HCT116 (cell line): ENCODE results near the gene TADA3. TPM values are rescaled to one million over a fixed set of nuclear protein-coding genes. Genes with fewer than 3 reads are reported as not detected.

ENCODE experiments used
- ATAC-seq: fragments of 200-7000 bp; cut with Tn5 transposase; 2 replicates; pipeline ENCODE4 v1.9.1; 2020; ENCODE audit warnings: mild to moderate bottlenecking, moderate library complexity
- BruUV-seq: library from RNA; stranded (reverse); fragments of 400-500 nt; replicated peaks from 2 replicates; lab custom pipeline; 2021; lab: Mats Ljungman, UMichigan
- CTCF ChIA-PET: fragments of 300-600 bp; sonication (Branson Sonifier 250); formaldehyde crosslinking; loops from one replicate; lab custom pipeline; 2021; ENCODE audit warnings: antibody characterized with exemption; lab: Charles Lee
- POLR2A ChIA-PET: fragments of 300-600, 350-600 bp; sonication (Branson Sonifier 250); formaldehyde crosslinking; loops from one replicate; lab custom pipeline; 2021; ENCODE audit warnings: antibody characterized with exemption; lab: Charles Lee
- RAD21 ChIA-PET, 2 experiments: fragments of 300-600 bp; sonication (Branson Sonifier 250); formaldehyde crosslinking; loops; one replicate each; lab custom pipeline; 2023; ENCODE audit warnings: low total read pairs in 2 of 2; ENCODE audit not compliant: uncharacterized antibody in 2 of 2, unreplicated experiment in 2 of 2, low non-redundant PET in 1 of 2; lab: Charles Lee
- DNase-seq: peaks from one replicate; pipeline ENCODE4 v3.0.0-alpha.2; 2010; ENCODE audit warnings: low read depth, low spot score
- H2AFZ ChIP-seq: fragments of 200-600 bp; shearing (Covaris generic), sonication (generic); 2 replicates; pipeline ENCODE4 v1.6.1; 2017; ENCODE audit warnings: low read depth, mixed run types, mixed read lengths, antibody characterized with exemption, low read length; ENCODE audit not compliant: poor library complexity, severe bottlenecking
- H3K27ac ChIP-seq: 2 replicates; pipeline ENCODE4 v1.5.1; 2012; ENCODE audit warnings: low read depth, low read length
- H3K27me3 ChIP-seq: fragments of 200-600 bp; sonication (generic); 2 replicates; pipeline ENCODE4 v1.6.1; 2016; ENCODE audit warnings: mixed run types, low read length, mixed read lengths; ENCODE audit not compliant: insufficient read depth
- H3K36me3 ChIP-seq, 2 experiments: fragments of 200-500 bp in 1 of 2; fragments of 200-600 bp in 1 of 2; sonication (Bioruptor generic) in 1 of 2; sonication (generic) in 1 of 2; 2 replicates each; pipeline versions ENCODE4 v1.5.1 to v1.6.1; 2014 to 2016; ENCODE audit warnings: low read length in 2 of 2, inconsistent platforms in 1 of 2, mixed read lengths in 1 of 2, mixed run types in 1 of 2; ENCODE audit not compliant: insufficient read depth in 2 of 2, control insufficient read depth in 1 of 2
- H3K4me1 ChIP-seq, 2 experiments: fragments of 200-600 bp in 1 of 2; sonication (generic) in 1 of 2; 2 replicates each; pipeline versions ENCODE4 v1.5.1 to v1.6.1; 2012 to 2017; ENCODE audit warnings: low read length in 2 of 2, inconsistent platforms in 1 of 2, mild to moderate bottlenecking in 1 of 2, mixed read lengths in 1 of 2, mixed run types in 1 of 2, moderate library complexity in 1 of 2; ENCODE audit not compliant: insufficient read depth in 2 of 2, control insufficient read depth in 1 of 2
- H3K4me2 ChIP-seq: fragments of 200-600 bp; sonication (generic); 2 replicates; pipeline ENCODE4 v1.6.1; 2017; ENCODE audit warnings: mixed run types, low read length, mixed read lengths
- H3K4me3 ChIP-seq, 2 experiments: fragments of 200-600 bp in 1 of 2; sonication (generic) in 1 of 2; replicated peaks in 1 of 2; 2 replicates each; pipeline ENCODE4 v1.5.1; 2011 to 2016; ENCODE audit warnings: low read length in 2 of 2, control low read depth in 1 of 2, low read depth in 1 of 2, mild to moderate bottlenecking in 1 of 2, mixed read lengths in 1 of 2, mixed run types in 1 of 2
- H3K79me2 ChIP-seq: fragments of 200-600 bp; sonication (generic); 2 replicates; pipeline ENCODE4 v1.6.1; 2017; ENCODE audit warnings: mild to moderate bottlenecking, mixed run types, low read length, moderate library complexity, mixed read lengths; ENCODE audit not compliant: insufficient read depth
- H3K9ac ChIP-seq: fragments of 200-600 bp; sonication (generic); 2 replicates; pipeline ENCODE4 v1.6.1; 2016; ENCODE audit warnings: low read length, mixed read lengths
- H3K9me2 ChIP-seq: fragments of 200-600 bp; sonication (generic), shearing (Covaris generic); 2 replicates; pipeline ENCODE4 v1.6.1; 2017; ENCODE audit warnings: mixed run types, mild to moderate bottlenecking, moderate library complexity; ENCODE audit not compliant: insufficient read depth
- H3K9me3 ChIP-seq, 2 experiments: fragments of 200-500 bp in 1 of 2; fragments of 200-600 bp in 1 of 2; sonication (Bioruptor generic) in 1 of 2; sonication (generic) in 1 of 2; 2 replicates each; pipeline ENCODE4 v1.6.1; 2014 to 2017; ENCODE audit warnings: low read length in 2 of 2, mixed read lengths in 2 of 2, inconsistent platforms in 1 of 2, low read depth in 1 of 2, mild to moderate bottlenecking in 1 of 2, mixed run types in 1 of 2, moderate library complexity in 1 of 2; ENCODE audit not compliant: control insufficient read depth in 1 of 2, insufficient read depth in 1 of 2
- H4K20me1 ChIP-seq: fragments of 200-600 bp; sonication (generic), shearing (Covaris generic); 2 replicates; pipeline ENCODE4 v1.6.1; 2017; ENCODE audit warnings: mixed run types, mild to moderate bottlenecking, moderate library complexity; ENCODE audit not compliant: insufficient read depth
- CBX3 ChIP-seq: IDR thresholded peaks from 2 replicates; pipeline ENCODE4 v1.6.1; 2012; ENCODE audit warnings: low read depth
- CEBPB ChIP-seq: IDR thresholded peaks from 2 replicates; pipeline ENCODE4 v1.6.1; 2012; ENCODE audit warnings: low read depth
- EZH2phosphoT487 ChIP-seq: fragments of 200-600 bp; IDR thresholded peaks from 2 replicates; pipeline ENCODE4 v1.6.1; 2018; ENCODE audit warnings: antibody characterized with exemption, borderline replicate concordance
- FOSL1 ChIP-seq: IDR thresholded peaks from 2 replicates; pipeline ENCODE4 v1.6.1; 2012; ENCODE audit warnings: low read depth
- JUND ChIP-seq: IDR thresholded peaks from 2 replicates; pipeline ENCODE4 v1.6.1; 2012
- MAX ChIP-seq: IDR thresholded peaks from 2 replicates; pipeline ENCODE4 v1.6.1; 2012
- POLR2A ChIP-seq: IDR thresholded peaks from 2 replicates; pipeline ENCODE4 v1.7.0; 2011; ENCODE audit warnings: borderline replicate concordance; ENCODE audit not compliant: insufficient read depth, insufficient read length; ENCODE audit errors: extremely low read depth
- RAD21 ChIP-seq: IDR thresholded peaks from 2 replicates; pipeline ENCODE4 v1.6.1; 2012; ENCODE audit warnings: low read depth, mild to moderate bottlenecking
- SRF ChIP-seq: IDR thresholded peaks from 2 replicates; pipeline ENCODE4 v1.6.1; 2012; ENCODE audit warnings: low read depth
- ZFX ChIP-seq: fragments of 450-650 bp; IDR thresholded peaks from 2 replicates; pipeline ENCODE4 v1.6.1; 2017
- intact Hi-C: fragments of 100-400 bp; cut with micrococcal nuclease; formaldehyde crosslinking; loops from 2 replicates; pipeline ENCODE4 v1.10.0; 2022
- total RNA-seq: library from RNA; stranded (reverse); gene quantifications from one replicate; pipeline ENCODE4 v1.2.1, GENCODE V29; 2021; ENCODE audit not compliant: unreplicated experiment
- TF ChIP-seq, protein P1 (sequence below), 3 experiments: fragments of 200-600 bp in 1 of 3; sonication (generic) in 1 of 3; IDR thresholded peaks in 2 of 3; conservative IDR thresholded peaks in 1 of 3; 2 replicates each; pipeline ENCODE4 v1.5.1; 2012 to 2017; ENCODE audit warnings: low read depth in 2 of 3, low read length in 2 of 3, antibody characterized with exemption in 1 of 3, borderline replicate concordance in 1 of 3, control low read depth in 1 of 3, mild to moderate bottlenecking in 1 of 3, mixed read lengths in 1 of 3, mixed run types in 1 of 3, moderate library complexity in 1 of 3; ENCODE audit not compliant: insufficient read depth in 1 of 3
- TF ChIP-seq, protein P2 (sequence below): IDR thresholded peaks from 2 replicates; pipeline ENCODE4 v1.6.1; 2011; ENCODE audit warnings: mild to moderate bottlenecking, low read length, moderate library complexity; ENCODE audit not compliant: insufficient replicate concordance; ENCODE audit errors: extremely low read depth

TADA3 gene
- total RNA-seq, 1 experiment from 2014 or later = 72.0 TPM

DNA sequence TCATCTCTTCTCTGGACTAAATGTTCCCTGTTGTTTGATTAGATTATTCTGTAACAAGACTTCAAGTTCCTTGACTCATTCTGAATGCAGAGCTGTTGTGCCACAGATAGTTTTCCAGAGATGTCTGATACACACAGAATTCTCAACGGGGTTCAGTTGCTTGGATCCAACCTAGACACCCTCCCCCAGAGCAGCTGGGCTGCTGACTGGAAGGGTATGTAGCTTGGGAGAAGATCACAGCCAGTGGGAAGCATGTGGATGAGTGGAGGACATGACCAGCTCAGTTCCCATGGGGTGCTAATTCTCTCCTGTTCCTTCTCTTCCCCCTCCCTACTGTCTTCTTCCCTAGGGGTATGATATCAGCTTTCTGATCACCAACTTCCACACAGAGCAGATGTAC lies 11.2 kb upstream of the TADA3 start:
- Histone ChIP-seq H4K20me1 (no peaks in the 10 kb centered on the region), H2AFZ (no peak overlapping the region), H3K36me3 (peaks cover 57 to 58% of the 10 kb centered on the region in 2 experiments), H3K4me1 (peaks cover 0 to 11% of the 10 kb centered on the region in 2 experiments; a peak in 2 of 4 replicates), H3K9ac (no peak overlapping the region), H3K4me2 (no peak overlapping the region), H3K27me3 (no peaks in the 10 kb centered on the region), H3K4me3 (no peak overlapping the region), H3K9me3 (no peaks in the 10 kb centered on the region), H3K27ac (no peak overlapping the region), H3K79me2 (peaks cover 10% of the 10 kb centered on the region; the same call in 1 of the 2 replicates), H3K9me2 (no peaks in the 10 kb centered on the region)
- POLR2A ChIA-PET = no interaction called here
- CTCF ChIA-PET = interaction anchor here (0.6 kb wide), 1 partner anchor 78 kb away, joined by 3 read pairs; no protein-coding TSS in a partner anchor
- BruUV-seq = no TSS peak
- ATAC-seq (no peak), DNase-seq (no peak)
- RAD21 ChIA-PET = no interaction called here
- intact Hi-C loops = loop anchor here (10.0 kb wide), 1 partner anchor 299 kb away; no protein-coding TSS in a partner anchor
- TF ChIP-seq CBX3 (no peak), MAX (no peak), POLR2A (no peak), RAD21 (no peak), CEBPB (no peak), SRF (no peak), JUND (no peak), EZH2phosphoT487 (no peak), ZFX (no peak)

DNA sequence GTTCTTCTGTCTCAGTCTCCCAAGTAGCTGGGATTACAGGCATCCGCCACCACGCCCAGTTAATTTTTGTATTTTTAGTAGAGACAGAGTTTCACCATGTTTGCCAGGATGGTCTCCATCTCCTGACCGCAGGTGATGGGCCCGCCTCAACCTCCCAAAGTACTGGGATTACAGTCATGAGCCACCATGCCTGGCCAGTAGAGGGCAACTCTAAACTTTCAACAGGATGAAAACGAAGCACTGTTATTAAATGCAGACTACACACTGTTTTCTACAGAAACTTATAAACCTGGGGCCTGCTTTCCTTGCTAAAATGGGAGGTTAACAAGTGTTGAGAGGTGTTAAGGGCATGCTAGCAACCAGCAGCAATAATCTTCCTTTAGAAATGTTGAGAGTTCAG lies 8.3 kb upstream of the TADA3 start:
- no peak for DNase-seq
- Histone ChIP-seq H3K27me3 (no peaks in the 10 kb centered on the region), H2AFZ (no peak overlapping the region), H3K4me1 (no peaks in the 10 kb centered on the region), H3K9ac (no peak overlapping the region), H3K27ac (no peak overlapping the region), H3K36me3 (peaks cover 61 to 70% of the 10 kb centered on the region in 2 experiments), H3K9me2 (no peaks in the 10 kb centered on the region), H3K79me2 (peaks cover 39% of the 10 kb centered on the region), H3K9me3 (no peaks in the 10 kb centered on the region), H3K4me2 (no peak overlapping the region), H4K20me1 (no peaks in the 10 kb centered on the region), H3K4me3 (no peak overlapping the region)
- ATAC-seq = peak; percentile 78
- ChIA-PET RAD21 (no interaction called here), POLR2A (no interaction called here), CTCF (no interaction called here)
- BruUV-seq = no TSS peak
- TF ChIP-seq, protein P1, sequence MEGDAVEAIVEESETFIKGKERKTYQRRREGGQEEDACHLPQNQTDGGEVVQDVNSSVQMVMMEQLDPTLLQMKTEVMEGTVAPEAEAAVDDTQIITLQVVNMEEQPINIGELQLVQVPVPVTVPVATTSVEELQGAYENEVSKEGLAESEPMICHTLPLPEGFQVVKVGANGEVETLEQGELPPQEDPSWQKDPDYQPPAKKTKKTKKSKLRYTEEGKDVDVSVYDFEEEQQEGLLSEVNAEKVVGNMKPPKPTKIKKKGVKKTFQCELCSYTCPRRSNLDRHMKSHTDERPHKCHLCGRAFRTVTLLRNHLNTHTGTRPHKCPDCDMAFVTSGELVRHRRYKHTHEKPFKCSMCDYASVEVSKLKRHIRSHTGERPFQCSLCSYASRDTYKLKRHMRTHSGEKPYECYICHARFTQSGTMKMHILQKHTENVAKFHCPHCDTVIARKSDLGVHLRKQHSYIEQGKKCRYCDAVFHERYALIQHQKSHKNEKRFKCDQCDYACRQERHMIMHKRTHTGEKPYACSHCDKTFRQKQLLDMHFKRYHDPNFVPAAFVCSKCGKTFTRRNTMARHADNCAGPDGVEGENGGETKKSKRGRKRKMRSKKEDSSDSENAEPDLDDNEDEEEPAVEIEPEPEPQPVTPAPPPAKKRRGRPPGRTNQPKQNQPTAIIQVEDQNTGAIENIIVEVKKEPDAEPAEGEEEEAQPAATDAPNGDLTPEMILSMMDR (IDR thresholded peaks at IDR 0.05 in 2 of 3, conservative IDR thresholded peaks at IDR 0.05 in 1 of 3; ENCODE audit: borderline replicate concordance in 1 of 3, insufficient read depth in 1 of 3, low read depth in 2 of 3, low read length in 2 of 3) = peak; percentile 13 to 49 (median 48); a peak in 4 of 6 replicates
- TF ChIP-seq FOSL1 (no peak), RAD21 (peak; percentile 35; the same call in 1 of the 2 replicates)
- TF ChIP-seq, protein P2, sequence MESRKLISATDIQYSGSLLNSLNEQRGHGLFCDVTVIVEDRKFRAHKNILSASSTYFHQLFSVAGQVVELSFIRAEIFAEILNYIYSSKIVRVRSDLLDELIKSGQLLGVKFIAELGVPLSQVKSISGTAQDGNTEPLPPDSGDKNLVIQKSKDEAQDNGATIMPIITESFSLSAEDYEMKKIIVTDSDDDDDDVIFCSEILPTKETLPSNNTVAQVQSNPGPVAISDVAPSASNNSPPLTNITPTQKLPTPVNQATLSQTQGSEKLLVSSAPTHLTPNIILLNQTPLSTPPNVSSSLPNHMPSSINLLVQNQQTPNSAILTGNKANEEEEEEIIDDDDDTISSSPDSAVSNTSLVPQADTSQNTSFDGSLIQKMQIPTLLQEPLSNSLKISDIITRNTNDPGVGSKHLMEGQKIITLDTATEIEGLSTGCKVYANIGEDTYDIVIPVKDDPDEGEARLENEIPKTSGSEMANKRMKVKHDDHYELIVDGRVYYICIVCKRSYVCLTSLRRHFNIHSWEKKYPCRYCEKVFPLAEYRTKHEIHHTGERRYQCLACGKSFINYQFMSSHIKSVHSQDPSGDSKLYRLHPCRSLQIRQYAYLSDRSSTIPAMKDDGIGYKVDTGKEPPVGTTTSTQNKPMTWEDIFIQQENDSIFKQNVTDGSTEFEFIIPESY = no peak
- intact Hi-C loops = loop anchor here (10.0 kb wide), 1 partner anchor 296 kb away; no protein-coding TSS in a partner anchor
